CD4-positive, alpha-beta T cell (primary cell): ENCODE data around the gene ZBTB33. TPM values are rescaled to one million over a fixed set of nuclear protein-coding genes. Genes with fewer than 3 reads are reported as not detected.

Experiments
- ATAC-seq: fragments of 200-7000 bp; cut with Tn5 transposase; one replicate; pipeline ENCODE4 v1.10.0; 2022; ENCODE audit warnings: mild to moderate bottlenecking; ENCODE audit not compliant: poor library complexity
- CTCF ChIA-PET: fragments of 350-600 bp; sonication (Branson Sonifier 250); formaldehyde crosslinking; loops from one replicate; lab custom pipeline; 2021; ENCODE audit warnings: antibody characterized with exemption, inconsistent platforms; lab: Charles Lee
- POLR2A ChIA-PET: fragments of 350-600 bp; sonication (Branson Sonifier 250); formaldehyde crosslinking; loops from one replicate; lab custom pipeline; 2021; ENCODE audit warnings: antibody characterized with exemption, inconsistent platforms; lab: Charles Lee
- DNase-seq, 14 experiments: peaks; one replicate each; pipeline ENCODE4 v3.0.0-alpha.2; 2013 to 2020; ENCODE audit warnings: mixed read lengths in 2 of 14
- H3K27ac ChIP-seq, 2 donors: one replicate each; pipeline versions ENCODE4 v1.5.1 to v1.7.0; 2013; ENCODE audit warnings: low read length in 2 of 2, low read depth in 1 of 2, mild to moderate bottlenecking in 1 of 2
- H3K27me3 ChIP-seq, 2 experiments: 1 replicate in 1 of 2; 2 replicates in 1 of 2; pipeline versions ENCODE4 v1.6.1 to v1.7.0; 2013; ENCODE audit warnings: low read length in 2 of 2, control low read depth in 1 of 2, mild to moderate bottlenecking in 1 of 2, moderate library complexity in 1 of 2; ENCODE audit not compliant: insufficient read depth in 2 of 2, control insufficient read depth in 1 of 2
- H3K36me3 ChIP-seq: one replicate; pipeline ENCODE4 v1.6.1; 2013; ENCODE audit warnings: low read length, control low read depth; ENCODE audit not compliant: insufficient read depth
- H3K4me1 ChIP-seq: one replicate; pipeline ENCODE4 v1.6.1; 2013; ENCODE audit warnings: low read length, control low read depth; ENCODE audit not compliant: insufficient read depth
- H3K4me3 ChIP-seq: one replicate; pipeline ENCODE4 v1.5.1; 2013; ENCODE audit warnings: mild to moderate bottlenecking, low read length, moderate library complexity
- H3K9me3 ChIP-seq, 2 experiments: 1 replicate in 1 of 2; 2 replicates in 1 of 2; pipeline versions ENCODE4 v1.6.1 to v1.7.0; 2013; ENCODE audit warnings: low read length in 2 of 2, mild to moderate bottlenecking in 2 of 2, control low read depth in 1 of 2, moderate library complexity in 1 of 2; ENCODE audit not compliant: control insufficient read depth in 1 of 2, insufficient read depth in 1 of 2
- H3K27ac Mint-ChIP-seq: one replicate; pipeline ENCODE4 v1.8.0; 2020; ENCODE audit warnings: mixed read lengths
- H3K27me3 Mint-ChIP-seq: one replicate; pipeline ENCODE4 v1.8.0; 2021; ENCODE audit warnings: mixed read lengths
- H3K36me3 Mint-ChIP-seq: one replicate; pipeline ENCODE4 v1.8.0; 2021; ENCODE audit warnings: low read depth, mixed read lengths
- H3K4me1 Mint-ChIP-seq: one replicate; pipeline ENCODE4 v1.8.0; 2021; ENCODE audit warnings: low read depth, mixed read lengths
- H3K4me3 Mint-ChIP-seq: one replicate; pipeline ENCODE4 v1.8.0; 2020; ENCODE audit warnings: mild to moderate bottlenecking, mixed read lengths
- H3K9me3 Mint-ChIP-seq: one replicate; pipeline ENCODE4 v1.8.0; 2020; ENCODE audit warnings: mixed read lengths
- CTCF ChIP-seq: fragments of 200-600 bp; IDR thresholded peaks from one replicate; pipeline ENCODE4 v1.8.0; 2022; ENCODE audit warnings: antibody characterized with exemption, mild to moderate bottlenecking
- intact Hi-C, 2 experiments: fragments of 100-400 bp; cut with DNase I in 1 of 2; cut with micrococcal nuclease in 1 of 2; formaldehyde crosslinking; loops; one replicate each; pipeline versions ENCODE4 v1.15.1 to v1.9.0; 2023 to 2025; cut with DNase I, micrococcal nuclease
- total RNA-seq, 174 experiments: library from RNA in 2 of 174; stranded (reverse) in 2 of 174; gene quantifications; one replicate each; pipeline ENCODE4 v1.2.3 and lab custom pipeline; 2021 to 2026

The ZBTB33 gene
- total RNA-seq, 2 experiments from 2014 or later: 31.6 to 32.7 TPM

- Histone ChIP-seq H3K9me3 (no peaks in the 10 kb centered on the region), H3K4me1 (peaks cover 33% of the 10 kb centered on the region), H3K4me3 (no peak overlapping the region), H3K27ac (no peak overlapping the region), H3K27me3 (peaks cover 10 to 13% of the 10 kb centered on the region in 2 experiments), H3K36me3 (no peaks in the 10 kb centered on the region)
- POLR2A ChIA-PET: no interaction called here
- Mint-ChIP-seq H3K36me3 (peaks cover 5% of the 10 kb centered on the region), H3K4me3 (no peak overlapping the region), H3K27me3 (peaks cover 29% of the 10 kb centered on the region), H3K4me1 (peaks cover 38% of the 10 kb centered on the region), H3K27ac (no peak overlapping the region), H3K9me3 (no peaks in the 10 kb centered on the region)
- CTCF ChIA-PET: no interaction called here
- no peak for TF ChIP-seq CTCF
- ATAC-seq: no peak
- intact Hi-C loops: loop anchor here (5.0 kb wide), 1 partner anchor 53 kb away; the partner anchor contains the start of gene ZBTB33 (in 2 of the 2)
- peak in 2 of 14 experiments; percentile 9 to 14 for DNase-seq
Measured at GRCh38 chrX:120305531-120306141, 55.0 kb downstream of the ZBTB33 start.

- POLR2A ChIA-PET: no interaction called here
- Histone ChIP-seq H3K4me1 (peaks cover 42% of the 10 kb centered on the region), H3K36me3 (no peaks in the 10 kb centered on the region), H3K9me3 (no peaks in the 10 kb centered on the region), H3K27ac (no peak overlapping the region), H3K4me3 (no peak overlapping the region), H3K27me3 (peaks cover 10 to 20% of the 10 kb centered on the region in 2 experiments)
- intact Hi-C loops: loop anchor here (5.0 kb wide), 1 partner anchor 54 kb away; the partner anchor contains the start of gene ZBTB33 (in 2 of the 2)
- Mint-ChIP-seq H3K4me3 (no peak overlapping the region), H3K9me3 (no peaks in the 10 kb centered on the region), H3K27me3 (peaks cover 29% of the 10 kb centered on the region), H3K4me1 (peaks cover 38% of the 10 kb centered on the region), H3K36me3 (peaks cover 5% of the 10 kb centered on the region), H3K27ac (no peak overlapping the region)
- DNase-seq (no peak), ATAC-seq (no peak)
- CTCF ChIA-PET: no interaction called here
- no peak for TF ChIP-seq CTCF
Measured at GRCh38 chrX:120306630-120307029, 56.0 kb downstream of the ZBTB33 start.

Other genes with a start within 250 kb of the ZBTB33 start
- gene RHOXF2B, start 173.1 kb upstream of the ZBTB33 start, total RNA-seq: not detected
- gene RHOXF1, start 134.9 kb upstream of the ZBTB33 start, total RNA-seq: under 1 TPM in 1 of 2 experiments, not detected in 1; 0.45 TPM
- not detected for gene RHOXF2, start 92.2 kb upstream of the ZBTB33 start, total RNA-seq
- not detected for gene TMEM255A, start 60.6 kb downstream of the ZBTB33 start, total RNA-seq
- gene ATP1B4, start 111.3 kb downstream of the ZBTB33 start, total RNA-seq: not detected
- 10 to 100 TPM; 13.4 to 15.4 TPM for gene LAMP2, start 218.5 kb downstream of the ZBTB33 start, total RNA-seq